OCI-LY7 (cell line): ENCODE measurements around the gene BNIP3.
"Not testable (repeated sequence)": the region's sequence is repeated elsewhere in the genome, so short reads cannot be mapped to it uniquely, and the experiment has no call there.

Experiments used
- CTCF ChIP-seq: fragments of 200-600 bp; sonication (generic); conservative IDR thresholded peaks from 2 replicates; pipeline ENCODE4 v1.5.1; 2014; ENCODE audit warnings: mild to moderate bottlenecking, antibody characterized with exemption, low read length, moderate library complexity, mixed read lengths
- EZH2phosphoT487 ChIP-seq: fragments of 200-600 bp; sonication (generic); IDR thresholded peaks from 2 replicates; pipeline ENCODE4 v1.6.1; 2018; ENCODE audit warnings: low read depth, borderline replicate concordance, mild to moderate bottlenecking, mixed run types, antibody characterized with exemption, low read length, moderate library complexity, mixed read lengths

- not testable (repeated sequence) for TF ChIP-seq CTCF, EZH2phosphoT487
Measured at GRCh38 chr10:131987786-131988185, 6.1 kb upstream of the BNIP3 start.
